Measurements from ENCODE around the gene CBX8.

CBX8 gene

GRCh38 chr17:79834565-79835469 lies 37.9 kb upstream of the CBX8 start:
- DNase-seq: peak; percentile 74

- peak; percentile 25 for DNase-seq
Measured at GRCh38 chr17:79833744-79834564, 37.1 kb upstream of the CBX8 start.

GRCh38 chr17:79833110-79833450 lies 36.2 kb upstream of the CBX8 start:
- DNase-seq: no peak

GRCh38 chr17:79832218-79833109 lies 35.6 kb upstream of the CBX8 start:
- DNase-seq: peak; percentile 57

- DNase-seq: peak; percentile 74
Measured at GRCh38 chr17:79831265-79832217, 34.7 kb upstream of the CBX8 start.

GRCh38 chr17:79830763-79831264 lies 33.9 kb upstream of the CBX8 start:
- peak; percentile 20 for DNase-seq

GRCh38 chr17:79830303-79830702 lies 33.4 kb upstream of the CBX8 start:
- DNase-seq: no peak

GRCh38 chr17:79829457-79829856 lies 32.6 kb upstream of the CBX8 start:
- DNase-seq: no peak

- DNase-seq: no peak
Measured at GRCh38 chr17:79829004-79829403, 32.1 kb upstream of the CBX8 start.

- DNase-seq: no peak
Measured at GRCh38 chr17:79826841-79827578, 30.1 kb upstream of the CBX8 start.

- DNase-seq: peak; percentile 1
Measured at GRCh38 chr17:79826204-79826680, 29.4 kb upstream of the CBX8 start.

- no peak for DNase-seq
Measured at GRCh38 chr17:79825580-79825921, 28.7 kb upstream of the CBX8 start.

- DNase-seq: no peak
Measured at GRCh38 chr17:79824893-79825579, 28.2 kb upstream of the CBX8 start.

- DNase-seq: no peak
Measured at GRCh38 chr17:79824234-79824633, 27.4 kb upstream of the CBX8 start.

GRCh38 chr17:79822583-79823124 lies 25.8 kb upstream of the CBX8 start:
- DNase-seq: no peak

GRCh38 chr17:79821331-79822095 lies 24.6 kb upstream of the CBX8 start:
- peak; percentile 1 for DNase-seq

GRCh38 chr17:79820959-79821330 lies 24.1 kb upstream of the CBX8 start:
- DNase-seq: no peak

- DNase-seq: peak; percentile 5
Measured at GRCh38 chr17:79819534-79820276, 22.8 kb upstream of the CBX8 start.
